Breast epithelium (tissue), 4 donors: ENCODE measurements around the gene TMED5. TPM values are rescaled to one million over a fixed set of nuclear protein-coding genes. Genes with fewer than 3 reads are reported as not detected.
"Not testable (repeated sequence)": the region's sequence is repeated elsewhere in the genome, so short reads cannot be mapped to it uniquely, and the experiment has no call there.

Experiments used
- DNase-seq, 2 donors: peaks; one replicate each; pipeline ENCODE4 v3.0.0-alpha.2; 2019; ENCODE audit warnings: low spot score in 2 of 2
- H3K27ac ChIP-seq, 2 donors: fragments of 200-600 bp; sonication (generic) in 1 of 2; one replicate each; pipeline ENCODE4 v1.5.1; 2016 to 2019; ENCODE audit warnings: mild to moderate bottlenecking in 1 of 2
- H3K27me3 ChIP-seq, 2 donors: fragments of 200-600 bp; sonication (generic) in 1 of 2; one replicate each; pipeline versions ENCODE4 v1.5.1 to v1.6.0; 2017 to 2019; ENCODE audit warnings: control low read depth in 1 of 2, mild to moderate bottlenecking in 1 of 2
- H3K36me3 ChIP-seq: fragments of 200-600 bp; one replicate; pipeline ENCODE4 v1.5.1; 2019
- H3K4me1 ChIP-seq, 2 donors: fragments of 200-600 bp; sonication (generic); one replicate each; pipeline ENCODE4 v1.5.1; 2016 to 2019; ENCODE audit warnings: control low read depth in 1 of 2
- H3K4me3 ChIP-seq, 3 donors: fragments of 200-600 bp; sonication (generic); 1 replicate in 2 of 3; 2 replicates in 1 of 3; pipeline ENCODE4 v1.5.1; 2016 to 2019; ENCODE audit warnings: mild to moderate bottlenecking in 3 of 3, moderate library complexity in 2 of 3
- H3K9me3 ChIP-seq, 2 donors: fragments of 200-600 bp; sonication (generic) in 1 of 2; one replicate each; pipeline ENCODE4 v1.5.1; 2016 to 2019; ENCODE audit warnings: control low read depth in 1 of 2
- POLR2A ChIP-seq: fragments of 450-650 bp; IDR thresholded peaks from one replicate; pipeline ENCODE4 v1.6.1; 2016; ENCODE audit warnings: antibody characterized with exemption, mild to moderate bottlenecking, moderate library complexity
- POLR2AphosphoS5 ChIP-seq, 3 donors: sonication (generic); formaldehyde crosslinking; IDR thresholded peaks; one replicate each; pipeline ENCODE4 v1.6.1; 2017; ENCODE audit warnings: antibody characterized with exemption in 3 of 3
- intact Hi-C: fragments of 100-400 bp; cut with DNase I; formaldehyde crosslinking; loops from one replicate; pipeline ENCODE4 v1.15.1; 2023; ENCODE audit warnings: low total_unique reads
- total RNA-seq, 3 donors: library from RNA; depleted of rRNA; stranded (reverse); fragments of >200 nt; gene quantifications; one replicate each; pipeline ENCODE4 v1.1.0, GENCODE V29; 2016
- TF ChIP-seq, protein P1 (sequence below), 3 donors: fragments of 450-650 bp; IDR thresholded peaks; one replicate each; pipeline ENCODE4 v1.5.1; 2016 to 2017; ENCODE audit warnings: antibody characterized with exemption in 3 of 3, mild to moderate bottlenecking in 3 of 3, moderate library complexity in 3 of 3

Gene TMED5
- total RNA-seq, 3 donors from 2014 or later, result 89.1 to 98.3 (median 97.0) TPM

DNA sequence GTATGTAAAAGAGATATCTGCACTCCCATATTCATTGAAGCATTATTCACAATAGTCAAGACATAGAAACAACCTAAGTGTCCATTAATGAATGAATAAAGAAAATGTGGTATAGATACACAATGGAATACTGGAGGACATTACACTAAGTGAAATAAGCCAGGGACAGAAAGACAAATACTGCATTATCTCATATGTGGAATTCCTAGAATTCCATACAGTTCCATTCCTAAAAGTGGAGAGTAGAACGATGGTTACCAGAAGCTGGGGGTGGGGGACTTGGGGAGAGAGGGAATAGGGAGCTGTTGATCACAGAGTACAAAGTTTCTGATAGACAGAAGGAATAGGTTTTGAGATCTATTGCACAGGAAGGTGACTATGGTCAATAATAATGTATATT, 7.4 kb downstream of the TMED5 start:
- no peak overlapping the region for H3K4me3 ChIP-seq
- H3K9me3 ChIP-seq, result no peaks in the 10 kb centered on the region
- TF ChIP-seq, protein P1, sequence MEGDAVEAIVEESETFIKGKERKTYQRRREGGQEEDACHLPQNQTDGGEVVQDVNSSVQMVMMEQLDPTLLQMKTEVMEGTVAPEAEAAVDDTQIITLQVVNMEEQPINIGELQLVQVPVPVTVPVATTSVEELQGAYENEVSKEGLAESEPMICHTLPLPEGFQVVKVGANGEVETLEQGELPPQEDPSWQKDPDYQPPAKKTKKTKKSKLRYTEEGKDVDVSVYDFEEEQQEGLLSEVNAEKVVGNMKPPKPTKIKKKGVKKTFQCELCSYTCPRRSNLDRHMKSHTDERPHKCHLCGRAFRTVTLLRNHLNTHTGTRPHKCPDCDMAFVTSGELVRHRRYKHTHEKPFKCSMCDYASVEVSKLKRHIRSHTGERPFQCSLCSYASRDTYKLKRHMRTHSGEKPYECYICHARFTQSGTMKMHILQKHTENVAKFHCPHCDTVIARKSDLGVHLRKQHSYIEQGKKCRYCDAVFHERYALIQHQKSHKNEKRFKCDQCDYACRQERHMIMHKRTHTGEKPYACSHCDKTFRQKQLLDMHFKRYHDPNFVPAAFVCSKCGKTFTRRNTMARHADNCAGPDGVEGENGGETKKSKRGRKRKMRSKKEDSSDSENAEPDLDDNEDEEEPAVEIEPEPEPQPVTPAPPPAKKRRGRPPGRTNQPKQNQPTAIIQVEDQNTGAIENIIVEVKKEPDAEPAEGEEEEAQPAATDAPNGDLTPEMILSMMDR (IDR thresholded peaks at IDR 0.05), result no peak
- TF ChIP-seq POLR2AphosphoS5 (IDR thresholded peaks at IDR 0.05), result no peak
- TF ChIP-seq POLR2A, result no peak
- intact Hi-C loops, result no loop called here
- H3K36me3 ChIP-seq, result no peaks in the 10 kb centered on the region
- no peaks in the 10 kb centered on the region for H3K27me3 ChIP-seq
- H3K27ac ChIP-seq, result no peak overlapping the region
- DNase-seq, result no peak
- no peaks in the 10 kb centered on the region for H3K4me1 ChIP-seq

DNA sequence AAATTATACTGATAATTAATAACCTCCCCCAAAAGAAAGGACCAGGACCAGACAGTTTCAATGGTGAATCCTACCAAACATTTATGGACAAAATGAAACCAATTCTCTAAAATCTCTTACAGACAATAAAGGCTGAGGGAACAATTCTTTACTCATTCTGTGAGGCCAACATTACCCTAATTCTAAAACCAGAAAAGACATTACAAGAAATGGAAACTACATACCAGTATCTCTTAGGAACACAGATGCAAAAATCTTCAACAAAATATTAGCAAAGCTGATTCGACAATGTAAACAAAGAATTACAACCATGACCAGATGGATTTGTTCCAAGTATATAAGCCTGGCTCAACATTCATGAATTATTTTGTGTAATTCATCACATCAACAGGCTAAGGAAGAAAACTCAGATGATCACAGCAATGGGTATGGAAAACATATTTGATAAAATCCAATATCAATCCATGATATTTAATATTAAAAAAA, 8.6 kb downstream of the TMED5 start:
- no peak overlapping the region for H3K4me3 ChIP-seq
- no peak for TF ChIP-seq POLR2A
- TF ChIP-seq POLR2AphosphoS5 (IDR thresholded peaks at IDR 0.05), result no peak
- TF ChIP-seq, protein P1 (IDR thresholded peaks at IDR 0.05), result no peak
- H3K27me3 ChIP-seq, result no peaks in the 10 kb centered on the region

DNA sequence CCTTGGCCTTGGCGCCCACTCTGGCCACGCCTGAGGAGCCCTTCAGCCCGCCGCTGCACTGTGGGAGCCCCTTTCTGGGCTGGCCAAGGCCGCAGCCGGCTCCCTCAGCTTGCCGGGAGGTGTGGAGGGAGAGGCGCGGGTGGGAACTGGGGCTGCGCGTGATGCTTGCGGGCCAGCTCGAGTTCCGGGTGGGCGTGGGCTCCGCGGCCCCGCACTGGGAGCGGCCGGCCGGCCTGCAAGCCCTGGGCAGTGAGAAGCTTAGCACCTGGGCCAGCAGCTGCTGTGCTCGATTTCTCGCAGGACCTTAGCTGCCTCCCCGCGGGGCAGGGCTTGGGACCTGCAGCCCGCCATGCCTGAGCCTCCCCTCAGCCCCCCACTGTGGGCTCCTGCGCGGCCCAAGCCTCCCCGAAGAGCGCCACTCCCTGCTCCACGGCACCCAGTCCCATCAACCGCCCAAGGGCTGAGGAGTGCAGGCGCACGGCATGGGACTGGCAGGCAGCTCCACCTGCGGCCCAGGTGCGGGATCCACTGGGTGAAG, 10.0 kb downstream of the TMED5 start:
- intact Hi-C loops, DNase-seq, H3K36me3 ChIP-seq, H3K27me3 ChIP-seq, H3K4me1 ChIP-seq, H3K4me3 ChIP-seq, H3K27ac ChIP-seq, H3K9me3 ChIP-seq: not testable (repeated sequence)

More for the DNA sequence above, 8.6 kb downstream of the TMED5 start:
- no peak overlapping the region for H3K27ac ChIP-seq
- H3K36me3 ChIP-seq, result no peaks in the 10 kb centered on the region
- intact Hi-C loops, result no loop called here
- no peaks in the 10 kb centered on the region for H3K4me1 ChIP-seq
- DNase-seq, result no peak
- H3K9me3 ChIP-seq, result no peaks in the 10 kb centered on the region

DNA sequence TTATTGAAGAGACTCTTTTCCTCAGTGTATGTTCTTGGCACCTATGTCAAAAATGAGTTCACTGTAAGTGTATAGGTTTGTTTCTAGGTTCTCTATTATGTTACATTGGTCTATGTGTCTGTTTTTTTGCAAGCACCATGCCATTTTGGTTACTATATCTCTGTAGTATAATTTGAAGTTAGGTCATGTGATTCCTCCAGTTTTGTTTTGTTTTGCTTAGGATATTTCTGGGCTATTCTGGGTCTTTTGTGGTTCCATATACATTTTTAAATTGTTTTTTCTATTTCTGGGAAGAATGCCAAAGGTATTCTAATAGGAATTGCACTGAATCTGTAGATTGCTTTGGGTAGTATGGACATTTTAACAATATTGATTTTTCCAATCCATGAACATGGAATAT, 13.2 kb downstream of the TMED5 start:
- H3K4me3 ChIP-seq, result no peak overlapping the region
- H3K27me3 ChIP-seq, result no peaks in the 10 kb centered on the region
- H3K9me3 ChIP-seq, result no peaks in the 10 kb centered on the region
- DNase-seq, result no peak
- intact Hi-C loops, result no loop called here
- no peak overlapping the region for H3K27ac ChIP-seq
- H3K36me3 ChIP-seq, result no peaks in the 10 kb centered on the region
- H3K4me1 ChIP-seq, result no peaks in the 10 kb centered on the region
- no peak for TF ChIP-seq POLR2AphosphoS5 (IDR thresholded peaks at IDR 0.05)
- TF ChIP-seq, protein P1 (IDR thresholded peaks at IDR 0.05), result no peak
- TF ChIP-seq POLR2A, result no peak

DNA sequence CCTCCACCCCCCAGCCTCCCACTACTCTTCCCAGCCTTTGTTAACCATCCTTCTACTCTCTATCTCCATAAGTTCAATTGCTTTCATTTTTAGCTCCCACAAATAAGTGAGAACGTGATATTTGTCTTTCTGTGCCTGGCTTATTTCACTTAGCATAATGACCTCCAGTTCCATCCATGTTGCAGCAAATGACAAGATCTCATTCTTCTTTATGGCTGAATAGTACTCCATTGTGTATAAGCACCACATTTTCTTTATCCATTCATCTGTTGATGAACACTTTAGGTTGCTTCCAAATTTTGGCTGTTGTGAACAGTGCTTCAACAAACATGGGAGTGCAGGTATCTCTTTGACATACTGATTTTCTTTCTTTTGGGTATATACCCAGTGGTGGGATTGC, 14.3 kb downstream of the TMED5 start:
- H3K36me3 ChIP-seq, intact Hi-C loops, H3K4me1 ChIP-seq, H3K9me3 ChIP-seq, H3K4me3 ChIP-seq, H3K27ac ChIP-seq, DNase-seq, H3K27me3 ChIP-seq: not testable (repeated sequence)

DNA sequence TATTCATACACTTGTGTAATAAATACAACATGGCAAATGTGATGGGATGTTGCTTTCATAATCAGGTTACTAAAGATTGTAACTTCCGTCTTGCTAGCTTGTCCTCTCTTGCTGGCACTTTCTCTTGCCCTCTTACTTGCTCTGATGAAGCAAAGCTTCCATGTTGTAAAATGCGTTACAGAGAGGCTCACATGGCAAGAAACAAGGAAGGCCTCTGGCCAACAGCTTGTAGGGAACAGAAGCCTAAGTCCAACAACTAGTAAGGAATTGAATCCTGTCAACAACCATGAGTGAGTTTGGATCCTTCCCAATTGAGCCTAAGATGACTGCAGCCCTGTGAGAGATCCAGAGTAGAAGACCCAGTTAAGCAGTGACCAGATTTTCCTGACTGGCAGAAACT, 15.4 kb downstream of the TMED5 start:
- Histone ChIP-seq H3K4me3 (no peak overlapping the region), H3K36me3 (no peaks in the 10 kb centered on the region), H3K9me3 (no peaks in the 10 kb centered on the region), H3K27ac (no peak overlapping the region), H3K4me1 (no peaks in the 10 kb centered on the region), H3K27me3 (no peaks in the 10 kb centered on the region)
- DNase-seq, result no peak
- TF ChIP-seq, protein P1 (IDR thresholded peaks at IDR 0.05), result no peak
- TF ChIP-seq POLR2A (no peak), POLR2AphosphoS5 (IDR thresholded peaks at IDR 0.05) (no peak)
- intact Hi-C loops, result no loop called here

DNA sequence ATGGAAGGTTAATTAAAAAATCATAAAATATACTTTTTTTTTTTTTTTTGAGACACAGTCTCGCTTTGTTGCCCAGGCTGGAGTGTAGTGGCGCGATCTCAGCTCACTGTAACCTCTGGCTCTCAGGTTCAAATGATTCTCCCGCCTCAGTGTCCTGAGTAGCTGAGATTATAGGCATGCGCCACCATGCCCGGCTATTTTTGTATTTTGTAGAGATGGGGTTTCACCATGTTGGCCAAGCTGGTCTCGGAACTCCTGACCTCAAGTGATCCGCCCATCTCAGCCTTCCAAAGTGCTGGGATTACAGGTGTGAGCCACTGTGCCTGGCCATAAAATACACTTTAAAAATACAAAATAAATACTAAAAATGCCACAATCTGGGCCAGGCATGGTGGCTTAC, 16.9 kb downstream of the TMED5 start:
- H3K9me3 ChIP-seq, H3K27me3 ChIP-seq, H3K36me3 ChIP-seq, DNase-seq, H3K4me1 ChIP-seq, intact Hi-C loops, H3K27ac ChIP-seq, H3K4me3 ChIP-seq: not testable (repeated sequence)
